IMR-90 (cell line): ENCODE data around the gene PTPRN2. TPM values are rescaled to one million over a fixed set of nuclear protein-coding genes. Genes with fewer than 3 reads are reported as not detected.

Source experiments
- ATAC-seq: fragments of 200-7000 bp; cut with Tn5 transposase; 2 replicates; pipeline ENCODE4 v1.9.1; 2020; ENCODE audit warnings: low read depth, mild to moderate bottlenecking, moderate library complexity
- BruUV-seq: library from RNA; stranded (reverse); fragments of 400-500 nt; replicated peaks from 2 replicates; lab custom pipeline; 2021; lab: Mats Ljungman, UMichigan
- CTCF ChIA-PET: fragments of 300-600 bp; formaldehyde crosslinking; extraction: SDS; loops from one replicate; lab custom pipeline; 2021; ENCODE audit warnings: antibody characterized with exemption; lab: Yijun Ruan, JAX
- POLR2A ChIA-PET: fragments of 300-600 bp; sonication (Branson Sonifier 250); formaldehyde crosslinking; loops from one replicate; lab custom pipeline; 2022; ENCODE audit warnings: antibody characterized with exemption; ENCODE audit not compliant: unreplicated experiment; lab: Charles Lee
- DNase-seq: peaks from one replicate; pipeline ENCODE4 v3.0.0; 2013
- H2AFZ ChIP-seq: replicated peaks from 2 replicates; pipeline ENCODE3; 2013; ENCODE audit warnings: low read length, mild to moderate bottlenecking; ENCODE audit not compliant: poor library complexity
- H2AK5ac ChIP-seq: 2 replicates; pipeline ENCODE4 v1.6.1; 2013; ENCODE audit warnings: low read depth, low read length, inconsistent platforms
- H2AK9ac ChIP-seq: replicated peaks from 2 replicates; pipeline ENCODE3; 2013; ENCODE audit warnings: mild to moderate bottlenecking, low read depth, low read length, moderate library complexity; ENCODE audit not compliant: poor library complexity
- H2BK120ac ChIP-seq: 2 replicates; pipeline ENCODE4 v1.6.1; 2013; ENCODE audit warnings: low read depth, low read length, inconsistent platforms
- H2BK15ac ChIP-seq: 3 replicates; pipeline ENCODE4 v1.6.1; 2013; ENCODE audit warnings: low read depth, low read length, inconsistent platforms
- H2BK20ac ChIP-seq: 2 replicates; pipeline ENCODE4 v1.6.1; 2013; ENCODE audit warnings: low read depth, mild to moderate bottlenecking, inconsistent platforms, low read length, moderate library complexity
- H2BK5ac ChIP-seq: 2 replicates; pipeline ENCODE4 v1.6.1; 2013; ENCODE audit warnings: mild to moderate bottlenecking, low read depth, low read length, inconsistent platforms; ENCODE audit not compliant: poor library complexity, severe bottlenecking
- H3K14ac ChIP-seq: replicated peaks from 2 replicates; pipeline ENCODE4 v1.6.1; 2013; ENCODE audit warnings: low read depth, low read length, inconsistent platforms
- H3K18ac ChIP-seq: 2 replicates; pipeline ENCODE4 v1.6.1; 2013; ENCODE audit warnings: low read depth, low read length, control low read depth
- H3K23ac ChIP-seq: 2 replicates; pipeline ENCODE4 v1.6.1; 2013; ENCODE audit warnings: low read depth, low read length, inconsistent platforms
- H3K27ac ChIP-seq: 2 replicates; pipeline ENCODE4 v1.5.1; 2013; ENCODE audit warnings: mild to moderate bottlenecking, control low read depth, low read length; ENCODE audit not compliant: insufficient read depth
- H3K27me3 ChIP-seq: 2 replicates; pipeline ENCODE4 v1.6.1; 2013; ENCODE audit warnings: low read length; ENCODE audit not compliant: control insufficient read depth, insufficient read depth
- H3K36me3 ChIP-seq: 2 replicates; pipeline ENCODE4 v1.6.1; 2013; ENCODE audit warnings: low read length, mixed read lengths; ENCODE audit not compliant: control insufficient read depth, insufficient read depth
- H3K4ac ChIP-seq: 2 replicates; pipeline ENCODE4 v1.6.1; 2013; ENCODE audit warnings: low read depth, low read length, inconsistent platforms
- H3K4me1 ChIP-seq: 2 replicates; pipeline ENCODE4 v1.6.1; 2013; ENCODE audit warnings: low read length, mixed read lengths; ENCODE audit not compliant: control insufficient read depth, insufficient read depth
- H3K4me2 ChIP-seq: 2 replicates; pipeline ENCODE4 v1.6.1; 2013; ENCODE audit warnings: low read depth, mild to moderate bottlenecking, control low read depth, low read length, moderate library complexity
- H3K4me3 ChIP-seq: 2 replicates; pipeline ENCODE4 v1.5.1; 2013; ENCODE audit warnings: low read depth, mild to moderate bottlenecking, control low read depth, low read length, moderate library complexity; ENCODE audit not compliant: insufficient read depth
- H3K56ac ChIP-seq: 2 replicates; pipeline ENCODE4 v1.6.1; 2013; ENCODE audit warnings: low read length, inconsistent platforms; ENCODE audit not compliant: insufficient read depth; ENCODE audit errors: extremely low read depth
- H3K79me1 ChIP-seq, 2 experiments: 2 replicates each; pipeline ENCODE4 v1.6.1; 2013; ENCODE audit warnings: low read length in 2 of 2, inconsistent platforms in 1 of 2, low read depth in 1 of 2
- H3K9ac ChIP-seq: 2 replicates; pipeline ENCODE4 v1.6.1; 2013; ENCODE audit warnings: low read depth, low read length, control low read depth
- H3K9me1 ChIP-seq: 2 replicates; pipeline ENCODE4 v1.6.1; 2013; ENCODE audit warnings: low read length, inconsistent platforms; ENCODE audit not compliant: insufficient read depth
- H3K9me3 ChIP-seq: 2 replicates; pipeline ENCODE4 v1.6.1; 2013; ENCODE audit warnings: low read length; ENCODE audit not compliant: control insufficient read depth, insufficient read depth
- H4K20me1 ChIP-seq: 2 replicates; pipeline ENCODE4 v1.6.1; 2013; ENCODE audit warnings: low read length, inconsistent platforms; ENCODE audit not compliant: insufficient read depth
- H4K5ac ChIP-seq: 2 replicates; pipeline ENCODE4 v1.6.1; 2013; ENCODE audit warnings: mild to moderate bottlenecking, low read depth, low read length, control low read depth
- H4K8ac ChIP-seq, 2 experiments: 2 replicates each; pipeline ENCODE4 v1.6.1; 2013; ENCODE audit warnings: low read depth in 2 of 2, low read length in 2 of 2, control low read depth in 1 of 2, inconsistent platforms in 1 of 2
- H4K91ac ChIP-seq: 2 replicates; pipeline ENCODE4 v1.6.1; 2013; ENCODE audit warnings: low read depth, low read length, inconsistent platforms; ENCODE audit not compliant: insufficient read depth
- CEBPB ChIP-seq: IDR thresholded peaks from 2 replicates; pipeline ENCODE4 v1.6.1; 2012; ENCODE audit warnings: low read depth, low read length, improper control_type of control experiment
- CHD1 ChIP-seq: IDR thresholded peaks from 2 replicates; pipeline ENCODE4 v1.6.1; 2012; ENCODE audit warnings: low read depth, low read length, improper control_type of control experiment
- CTCF ChIP-seq: conservative IDR thresholded peaks from 2 replicates; pipeline ENCODE4 v1.5.1; 2012; ENCODE audit warnings: mild to moderate bottlenecking, low read depth, low read length, improper control_type of control experiment
- ELK1 ChIP-seq: fragments of 150-350 bp; IDR thresholded peaks from 2 replicates; pipeline ENCODE4 v1.6.1; 2016; ENCODE audit warnings: low read depth, mild to moderate bottlenecking, low read length, moderate library complexity, borderline replicate concordance
- FOS ChIP-seq: fragments of 150-350 bp; IDR thresholded peaks from 2 replicates; pipeline ENCODE4 v1.6.1; 2016; ENCODE audit warnings: low read depth, low read length
- MAFK ChIP-seq: IDR thresholded peaks from 2 replicates; pipeline ENCODE4 v1.6.1; 2012; ENCODE audit warnings: low read depth, low read length, improper control_type of control experiment
- MAZ ChIP-seq: IDR thresholded peaks from 2 replicates; pipeline ENCODE4 v1.6.1; 2012; ENCODE audit warnings: low read depth, mild to moderate bottlenecking, low read length, improper control_type of control experiment, moderate library complexity, borderline replicate concordance
- NFE2L2 ChIP-seq: fragments of 150-350 bp; IDR thresholded peaks from 2 replicates; pipeline ENCODE4 v1.6.1; 2016; ENCODE audit warnings: low read depth, mild to moderate bottlenecking, low read length
- POLR2A ChIP-seq: IDR thresholded peaks from 2 replicates; pipeline ENCODE4 v1.6.1; 2012; ENCODE audit warnings: mild to moderate bottlenecking, low read depth, low read length
- RAD21 ChIP-seq: IDR thresholded peaks from 2 replicates; pipeline ENCODE4 v1.6.1; 2012; ENCODE audit warnings: low read length, improper control_type of control experiment
- RCOR1 ChIP-seq: IDR thresholded peaks from 2 replicates; pipeline ENCODE4 v1.6.1; 2012; ENCODE audit warnings: mild to moderate bottlenecking, low read length, improper control_type of control experiment; ENCODE audit not compliant: insufficient replicate concordance
- RFX5 ChIP-seq: IDR thresholded peaks from 2 replicates; pipeline ENCODE4 v1.8.0; 2012; ENCODE audit warnings: low read depth, mild to moderate bottlenecking, low read length, moderate library complexity
- USF2 ChIP-seq: fragments of 150-350 bp; IDR thresholded peaks from 2 replicates; pipeline ENCODE4 v1.6.1; 2017; ENCODE audit warnings: mild to moderate bottlenecking, antibody characterized with exemption, low read length, low read depth
- WGBS, 2 experiments: methylation state at CpG; one replicate each; pipeline versions ENCODE4 v1.1.5 to v1.1.7; 2013; ENCODE audit warnings: missing lambda C conversion rate in 2 of 2; ENCODE audit not compliant: insufficient read length in 1 of 2; ENCODE audit errors: extremely low coverage in 2 of 2; 5-methylcytosine and 5-hydroxymethylcytosine counted together
- dilution Hi-C: fragments of 300-500 bp; cut with HindIII; formaldehyde crosslinking; loops from one replicate; pipeline ENCODE4 v1.14.3; 2018; ENCODE audit warnings: low sequenced_read_pairs; ENCODE audit not compliant: unreplicated experiment
- in situ Hi-C: fragments of 300-500 bp; cut with MboI; formaldehyde crosslinking; loops from 3 replicates; pipeline ENCODE4 v1.14.3; 2019; ENCODE audit warnings: low sequenced_read_pairs, inconsistent platforms, mixed read lengths
- intact Hi-C: fragments of 100-400 bp; cut with micrococcal nuclease; formaldehyde crosslinking; loops from 2 replicates; pipeline ENCODE4 v1.10.0; 2022
- polyA plus RNA-seq, 3 experiments: library from polyadenylated mRNA; depleted of rRNA; stranded (reverse); fragments of >200 nt; gene quantifications; 2 replicates each; pipeline ENCODE4 v1.2.3, GENCODE V29; 2012; ENCODE audit warnings: low replicate concordance in 1 of 3
- total RNA-seq: library from RNA; depleted of rRNA; stranded (reverse); fragments of >200 nt; gene quantifications from 2 replicates; pipeline ENCODE4 v1.2.3, GENCODE V29; 2012

The PTPRN2 gene
- total and polyA plus RNA-seq, 2 of the 4 experiments (the other 2 are of a cell fraction): 0.03 TPM; not detected in 1

GRCh38 chr7:158558816-158559215 is 28.8 kb downstream of the PTPRN2 start:
- Histone ChIP-seq H3K56ac (no peak overlapping the region), H2AK5ac (no peak overlapping the region), H2AFZ (no peak overlapping the region), H3K18ac (no peak overlapping the region), H2BK15ac (no peak overlapping the region), H3K14ac (no peak overlapping the region), H3K4me1 (no peaks in the 10 kb centered on the region), H3K9ac (no peak overlapping the region), H3K4me2 (no peak overlapping the region), H3K23ac (no peak overlapping the region), H3K4me3 (no peak overlapping the region), H3K79me1 (no peaks in the 10 kb centered on the region), H3K9me1 (no peaks in the 10 kb centered on the region), H2BK5ac (no peak overlapping the region), H2AK9ac (no peak overlapping the region), H2BK120ac (no peak overlapping the region), H4K5ac (no peak overlapping the region), H2BK20ac (no peak overlapping the region), H4K20me1 (no peaks in the 10 kb centered on the region), H3K27me3 (no peaks in the 10 kb centered on the region), H4K91ac (no peak overlapping the region), H3K36me3 (no peaks in the 10 kb centered on the region), H3K9me3 (peaks cover 22% of the 10 kb centered on the region), H4K8ac (no peak overlapping the region), H3K4ac (no peak overlapping the region), H3K27ac (no peak overlapping the region)
- no peak for ATAC-seq
- dilution Hi-C loops: no loop called here
- in situ Hi-C loops: no loop called here
- WGBS, 2 experiments: 0% methylated on average over 1 of the region's 3 CpGs; no CpG with 5 or more reads in 1 of the 2 experiments
- no TSS peak for BruUV-seq
- POLR2A ChIA-PET: no interaction called here
- intact Hi-C loops: no loop called here
- TF ChIP-seq CTCF (no peak), FOS (no peak), USF2 (no peak), RCOR1 (no peak), MAZ (no peak), RAD21 (no peak), MAFK (no peak), CHD1 (no peak), CEBPB (no peak), POLR2A (no peak), NFE2L2 (no peak), ELK1 (no peak), RFX5 (no peak)
- no peak for DNase-seq
- CTCF ChIA-PET: no interaction called here
